Thoracic aorta (tissue), 2 donors: ENCODE measurements around the gene FAM118B. TPM values are rescaled to one million over a fixed set of nuclear protein-coding genes. Genes with fewer than 3 reads are reported as not detected.

Experiments
- ATAC-seq: fragments of 150-250 bp; one replicate; pipeline ENCODE4 v1.8.0; 2017; ENCODE audit warnings: low read depth; ENCODE audit not compliant: insufficient number of reproducible peaks, low FRiP score
- DNase-seq: peaks from one replicate; pipeline ENCODE4 v3.0.0-alpha.2; 2020; ENCODE audit warnings: low spot score
- H3K27ac ChIP-seq, 2 donors: fragments of 200-600 bp; sonication (generic); 1 replicate in 1 of 2; 2 replicates in 1 of 2; pipeline ENCODE4 v1.5.1; 2016; ENCODE audit warnings: mild to moderate bottlenecking in 2 of 2, moderate library complexity in 2 of 2
- H3K27me3 ChIP-seq: fragments of 200-600 bp; sonication (generic); replicated peaks from 2 replicates; pipeline ENCODE4 v1.6.0; 2016; ENCODE audit warnings: mild to moderate bottlenecking; ENCODE audit not compliant: insufficient read depth
- H3K36me3 ChIP-seq: fragments of 200-600 bp; sonication (generic); one replicate; pipeline ENCODE4 v1.5.1; 2016
- H3K4me1 ChIP-seq, 2 donors: fragments of 200-600 bp; sonication (generic); 1 replicate in 1 of 2; 2 replicates in 1 of 2; pipeline versions ENCODE4 v1.5.1 to v1.6.0; 2016; ENCODE audit warnings: low read depth in 2 of 2, mild to moderate bottlenecking in 1 of 2; ENCODE audit not compliant: control insufficient read depth in 1 of 2
- H3K4me3 ChIP-seq: fragments of 200-600 bp; sonication (generic); 2 replicates; pipeline ENCODE4 v1.5.1; 2016; ENCODE audit warnings: mild to moderate bottlenecking
- H3K9me3 ChIP-seq: fragments of 200-600 bp; sonication (generic); 2 replicates; pipeline ENCODE4 v1.5.1; 2016
- CTCF ChIP-seq: fragments of 200-600 bp; sonication (generic); IDR thresholded peaks from one replicate; pipeline ENCODE4 v1.5.1; 2019; ENCODE audit warnings: antibody characterized with exemption
- total RNA-seq, 2 donors: library from RNA; depleted of rRNA; stranded (reverse); fragments of >200 nt; gene quantifications; one replicate each; pipeline versions ENCODE4 v1.1.0 to v1.2.3, GENCODE V29; 2016

FAM118B gene
- total RNA-seq, 2 donors from 2014 or later, result 8.4 to 14.5 TPM

GRCh38 chr11:126164781-126165180 is 46.8 kb upstream of the FAM118B start:
- DNase-seq (no peak), ATAC-seq (no peak)
- Histone ChIP-seq H3K36me3 (no peaks in the 10 kb centered on the region), H3K27ac (no peak overlapping the region), H3K27me3 (no peaks in the 10 kb centered on the region), H3K4me3 (no peak overlapping the region), H3K9me3 (no peaks in the 10 kb centered on the region), H3K4me1 (peaks cover 4 to 14% of the 10 kb centered on the region in 2 donors)
- TF ChIP-seq CTCF, result no peak

- Histone ChIP-seq H3K4me3 (no peak overlapping the region), H3K9me3 (no peaks in the 10 kb centered on the region), H3K4me1 (peaks cover 4 to 14% of the 10 kb centered on the region in 2 donors), H3K27ac (no peak overlapping the region), H3K27me3 (no peaks in the 10 kb centered on the region), H3K36me3 (no peaks in the 10 kb centered on the region)
- ATAC-seq (no peak), DNase-seq (no peak)
- TF ChIP-seq CTCF, result no peak
These were observed 46.3 kb upstream of the FAM118B start for GRCh38 chr11:126165311-126165720.

- no peak for DNase-seq
- ATAC-seq, result no peak
- Histone ChIP-seq H3K4me1 (peaks cover 4 to 14% of the 10 kb centered on the region in 2 donors), H3K27me3 (no peaks in the 10 kb centered on the region), H3K9me3 (no peaks in the 10 kb centered on the region), H3K36me3 (no peaks in the 10 kb centered on the region), H3K27ac (no peak overlapping the region), H3K4me3 (no peak overlapping the region)
- no peak for TF ChIP-seq CTCF
These were observed 45.8 kb upstream of the FAM118B start for GRCh38 chr11:126165757-126166156.

- no peak for TF ChIP-seq CTCF
- ATAC-seq (no peak), DNase-seq (no peak)
- no peaks in the 10 kb centered on the region for H3K9me3 ChIP-seq
- peaks cover 4 to 14% of the 10 kb centered on the region in 2 donors for H3K4me1 ChIP-seq
- no peaks in the 10 kb centered on the region for H3K36me3 ChIP-seq
- H3K27ac ChIP-seq, result no peak overlapping the region
- no peak overlapping the region for H3K4me3 ChIP-seq
- H3K27me3 ChIP-seq, result no peaks in the 10 kb centered on the region
These were observed 45.2 kb upstream of the FAM118B start for GRCh38 chr11:126166413-126166812.

GRCh38 chr11:126167488-126167887 is 44.1 kb upstream of the FAM118B start:
- Histone ChIP-seq H3K4me1 (peaks cover 4 to 10% of the 10 kb centered on the region in 2 donors), H3K4me3 (no peak overlapping the region), H3K36me3 (no peaks in the 10 kb centered on the region), H3K9me3 (no peaks in the 10 kb centered on the region), H3K27me3 (no peaks in the 10 kb centered on the region), H3K27ac (no peak overlapping the region)
- DNase-seq (no peak), ATAC-seq (no peak)
- no peak for TF ChIP-seq CTCF
